GM12878 (cell line): ENCODE data around the gene LIMS1. TPM values are rescaled to one million over a fixed set of nuclear protein-coding genes. Genes with fewer than 3 reads are reported as not detected.

Source experiments
- ATAC-seq: fragments of 200-7000 bp; cut with Tn5 transposase; 3 replicates; pipeline ENCODE4 v1.9.1; 2020; ENCODE audit warnings: mild to moderate bottlenecking, moderate library complexity
- BruUV-seq: library from RNA; stranded (reverse); fragments of 400-500 nt; replicated peaks from 2 replicates; lab custom pipeline; 2021; lab: Mats Ljungman, UMichigan
- CTCF ChIA-PET: fragments of 300-600 bp; sonication (Branson Sonifier 250); formaldehyde crosslinking; extraction: SDS; loops from one replicate; lab custom pipeline; 2021; ENCODE audit warnings: inconsistent platforms; lab: Yijun Ruan, JAX
- POLR2A ChIA-PET: fragments of 350-600 bp; formaldehyde crosslinking; extraction: SDS; loops from one replicate; lab custom pipeline; 2021; ENCODE audit warnings: inconsistent platforms; lab: Charles Lee
- RAD21 ChIA-PET: fragments of 300-600 bp; sonication (Branson Sonifier 250); formaldehyde crosslinking; loops from one replicate; lab custom pipeline; 2023; ENCODE audit warnings: antibody characterized with exemption; ENCODE audit not compliant: unreplicated experiment; lab: Charles Lee
- SMC1A ChIA-PET: fragments of 300-600 bp; sonication (Branson Sonifier 250); formaldehyde crosslinking; loops from one replicate; lab custom pipeline; 2023; ENCODE audit not compliant: unreplicated experiment, uncharacterized antibody; lab: Charles Lee
- DNase-seq: peaks from one replicate; pipeline ENCODE4 v3.0.0-alpha.2; 2011; ENCODE audit warnings: low read depth, low spot score
- FAIRE-seq: peaks from 3 replicates; lab custom pipeline; 2011; peaks lifted over from hg19 to GRCh38; lab: Jason Lieb, UNC
- H2AFZ ChIP-seq: 2 replicates; pipeline ENCODE4 v1.6.0; 2011; ENCODE audit warnings: low read depth, low read length, control low read depth; ENCODE audit not compliant: control insufficient read depth
- H3K27ac ChIP-seq: 2 replicates; pipeline ENCODE4 v1.5.1; 2011; ENCODE audit warnings: control low read depth; ENCODE audit not compliant: control insufficient read depth, insufficient read depth
- H3K27me3 ChIP-seq, 2 experiments: replicated peaks in 1 of 2; 2 replicates each; pipeline versions ENCODE4 v1.6.0 to v1.6.1; 2011; ENCODE audit warnings: low read length in 1 of 2; ENCODE audit not compliant: control insufficient read depth in 2 of 2, insufficient read depth in 2 of 2
- H3K36me3 ChIP-seq, 2 experiments: 2 replicates each; pipeline ENCODE4 v1.5.1; 2011; ENCODE audit warnings: low read length in 1 of 2; ENCODE audit not compliant: control insufficient read depth in 2 of 2, insufficient read depth in 2 of 2
- H3K4me1 ChIP-seq: 2 replicates; pipeline ENCODE4 v1.6.1; 2011; ENCODE audit warnings: mild to moderate bottlenecking, low read length, moderate library complexity, mixed read lengths; ENCODE audit not compliant: control insufficient read depth, insufficient read depth
- H3K4me2 ChIP-seq: 2 replicates; pipeline ENCODE4 v1.6.0; 2011; ENCODE audit warnings: control low read depth; ENCODE audit not compliant: control insufficient read depth, insufficient read depth
- H3K4me3 ChIP-seq: fragments of 200-600 bp; sonication (generic); 2 replicates; pipeline ENCODE4 v1.5.1; 2016
- H3K79me2 ChIP-seq: 2 replicates; pipeline ENCODE4 v1.6.0; 2011; ENCODE audit warnings: low read length; ENCODE audit not compliant: control insufficient read depth, insufficient read depth
- H3K9ac ChIP-seq: 2 replicates; pipeline ENCODE4 v1.8.0; 2011; ENCODE audit warnings: low read length, control low read depth, mixed read lengths; ENCODE audit not compliant: control insufficient read depth, insufficient read depth
- H3K9me3 ChIP-seq: replicated peaks from 3 replicates; pipeline ENCODE4 v1.5.1; 2011; ENCODE audit warnings: mild to moderate bottlenecking, low read length; ENCODE audit not compliant: control insufficient read depth, insufficient read depth
- H4K20me1 ChIP-seq: 2 replicates; pipeline ENCODE4 v1.6.0; 2011; ENCODE audit not compliant: control insufficient read depth, insufficient read depth
- EED ChIP-seq: sonication (generic); IDR thresholded peaks from 2 replicates; pipeline ENCODE4 v1.6.1; 2016; ENCODE audit warnings: antibody characterized with exemption, low read depth
- HCFC1 ChIP-seq: fragments of 150-350 bp; IDR thresholded peaks from 2 replicates; pipeline ENCODE4 v1.6.1; 2014; ENCODE audit warnings: low read length
- IKZF1 ChIP-seq: fragments of 450-650 bp; conservative IDR thresholded peaks from 2 replicates; pipeline ENCODE4 v1.6.1; 2017; ENCODE audit warnings: antibody characterized with exemption, mild to moderate bottlenecking
- NBN ChIP-seq: fragments of 450-650 bp; IDR thresholded peaks from 2 replicates; pipeline ENCODE4 v1.6.1; 2016
- RAD21 ChIP-seq: IDR thresholded peaks from 2 replicates; pipeline ENCODE4 v1.6.1; 2011; ENCODE audit warnings: mild to moderate bottlenecking, low read depth, low read length, moderate library complexity; ENCODE audit not compliant: insufficient read depth
- SPI1 ChIP-seq: IDR thresholded peaks from 2 replicates; pipeline ENCODE4 v1.6.1; 2011; ENCODE audit warnings: low read depth, mild to moderate bottlenecking, low read length, moderate library complexity, borderline replicate concordance; ENCODE audit not compliant: insufficient read depth
- ZZZ3 ChIP-seq: IDR thresholded peaks from 2 replicates; pipeline ENCODE4 v1.6.1; 2011; ENCODE audit warnings: low read depth; ENCODE audit not compliant: control insufficient read depth, insufficient read length
- WGBS: methylation state at CpG from one replicate; pipeline ENCODE4 v1.1.6; 2016; ENCODE audit warnings: low lambda C conversion rate; ENCODE audit not compliant: insufficient replicate concordance, insufficient coverage; ENCODE audit errors: missing lambda C conversion rate; 5-methylcytosine and 5-hydroxymethylcytosine counted together
- in situ Hi-C: fragments of 300-500 bp; cut with MboI; formaldehyde crosslinking; loops from 9 replicates; pipeline ENCODE4 v1.14.3; 2018; ENCODE audit warnings: mixed read lengths
- intact Hi-C: fragments of 100-400 bp; cut with micrococcal nuclease; formaldehyde crosslinking; loops from one replicate; pipeline ENCODE4 v1.14.2; 2022; ENCODE audit not compliant: unreplicated experiment
- polyA plus RNA-seq, 11 experiments: library from polyadenylated mRNA; depleted of rRNA in 4 of 11; unstranded in 6 of 11; stranded (reverse) in 5 of 11; fragments of >200 nt; fragmentation: Nextera tagmentation in 4 of 11; fragmentation: Illumina TruSeq in 1 of 11; extraction: Ambion mirVana in 4 of 11; extraction: Trizol in 1 of 11; gene quantifications; 1 replicate in 1 of 11; 2 replicates in 10 of 11; pipeline versions ENCODE4 v1.2.1 to v1.2.3, GENCODE V29; 2011 to 2016; ENCODE audit warnings: inconsistent platforms in 2 of 11, missing spikeins in 2 of 11, low read depth in 1 of 11
- total RNA-seq, 4 experiments: library from RNA; depleted of rRNA in 3 of 4; stranded (reverse); fragments of >200 nt in 3 of 4; fragmentation: Illumina TruSeq in 1 of 4; extraction: Trizol in 1 of 4; gene quantifications; 2 replicates each; pipeline versions ENCODE4 v1.2.1 to v1.2.3, GENCODE V29; 2013 to 2021

LIMS1 gene
- total and polyA plus RNA-seq, 10 of the 15 experiments (the other 5 are each of a cell fraction or from before 2014, with no cell fraction given), result 15.7 to 98.1 (median 43.9) TPM

- FAIRE-seq (no peak), DNase-seq (no peak)
- no peak overlapping the region for H3K27ac ChIP-seq
- H3K9ac ChIP-seq, result no peak overlapping the region
- peaks cover 1% of the 10 kb centered on the region; the same call in 1 of the 2 replicates for H4K20me1 ChIP-seq
- ChIA-PET POLR2A (interaction anchor here (4.5 kb wide), 1 partner anchor 45 kb away, joined by 32 read pairs; the partner anchor contains the start of gene LIMS1), RAD21 (interaction anchor here (0.9 to 3.1 kb wide), 7 partner anchors 8 to 181 kb away, joined by 3 to 13 read pairs (median 5); no protein-coding TSS in a partner anchor)
- no peak overlapping the region for H3K4me3 ChIP-seq
- intact Hi-C loops (loop anchor here (5.0 kb wide), 3 partner anchors 42 to 362 kb away; partner anchors contain the start of gene GCC2), in situ Hi-C loops (loop anchor here (5.0 to 25.0 kb wide), 4 partner anchors 182 to 645 kb away; no protein-coding TSS in a partner anchor)
- no peak overlapping the region for H2AFZ ChIP-seq
- TF ChIP-seq NBN (no peak), ZZZ3 (no peak), IKZF1 (peak; percentile 36), EED (peak; percentile 31; the same call in 1 of the 2 replicates), RAD21 (no peak)
- TF ChIP-seq, all 136 proteins: peak for 2
- Histone ChIP-seq H3K4me1 (peaks cover 35% of the 10 kb centered on the region), H3K79me2 (peaks cover 22% of the 10 kb centered on the region), H3K9me3 (no peaks in the 10 kb centered on the region), H3K27me3 (no peaks in the 10 kb centered on the region), H3K36me3 (no peaks in the 10 kb centered on the region), H3K4me2 (no peak overlapping the region)
- CTCF ChIA-PET, result interaction anchor here (1.0 to 10.0 kb wide), 4 partner anchors 14 to 183 kb away, joined by 4 to 118 read pairs (median 7); no protein-coding TSS in a partner anchor
- no TSS peak for BruUV-seq
- WGBS, result 55% methylated on average over 6 of the region's 6 CpGs
- SMC1A ChIA-PET, result interaction anchor here (0.8 to 16.2 kb wide), 8 partner anchors 8 to 171 kb away, joined by 3 to 214 read pairs (median 4); partner anchors contain the start of gene LIMS1
- ATAC-seq, result no peak
Observed at GRCh38 chr2:108579623-108580022, 45.4 kb downstream of the LIMS1 start.

- Histone ChIP-seq H3K9ac (no peak overlapping the region), H2AFZ (no peak overlapping the region), H3K27ac (peak overlapping the region; percentile 75), H3K4me2 (peak overlapping the region; percentile 56), H3K4me3 (no peak overlapping the region), H3K9me3 (no peaks in the 10 kb centered on the region), H3K79me2 (peaks cover 23% of the 10 kb centered on the region), H4K20me1 (peaks cover 4% of the 10 kb centered on the region; the same call in 1 of the 2 replicates), H3K27me3 (no peaks in the 10 kb centered on the region), H3K36me3 (no peaks in the 10 kb centered on the region), H3K4me1 (peaks cover 36% of the 10 kb centered on the region)
- in situ Hi-C loops, result loop anchor here (5.0 to 25.0 kb wide), 4 partner anchors 183 to 645 kb away; no protein-coding TSS in a partner anchor
- ATAC-seq (peak; percentile 11), FAIRE-seq (peak; percentile 74), DNase-seq (no peak)
- ChIA-PET SMC1A (interaction anchor here (0.8 to 16.2 kb wide), 10 partner anchors 8 to 172 kb away, joined by 3 to 214 read pairs (median 4); partner anchors contain the start of gene LIMS1), RAD21 (interaction anchor here (0.9 to 3.1 kb wide), 7 partner anchors 9 to 182 kb away, joined by 3 to 13 read pairs (median 5); no protein-coding TSS in a partner anchor), POLR2A (interaction anchor here (4.5 kb wide), 1 partner anchor 45 kb away, joined by 32 read pairs; the partner anchor contains the start of gene LIMS1), CTCF (interaction anchor here (1.0 to 10.0 kb wide), 5 partner anchors 14 to 184 kb away, joined by 3 to 118 read pairs (median 5); partner anchors contain the start of gene LIMS1)
- WGBS, result 44% methylated on average over 1 of the region's 1 CpG
- no TSS peak for BruUV-seq
- intact Hi-C loops, result loop anchor here (5.0 kb wide), 3 partner anchors 43 to 363 kb away; partner anchors contain the start of gene GCC2
- TF ChIP-seq SPI1 (0 out of 2 replicates have a peak, but pooled peaks have one; percentile 5), HCFC1 (no peak)
Observed at GRCh38 chr2:108580050-108580449, 45.8 kb downstream of the LIMS1 start.
